HG03575 (cell line): Measurements from ENCODE around the gene NKAIN2.
"Not testable (repeated sequence)": the region's sequence is repeated elsewhere in the genome, so short reads cannot be mapped to it uniquely, and the experiment has no call there.

Experiments
- ATAC-seq: cut with Tn5 transposase; IDR thresholded peaks from one replicate; pipeline ENCODE4 v1.9.1; 2021; ENCODE audit not compliant: unreplicated experiment, insufficient number of reproducible peaks, low FRiP score; ENCODE audit errors: extremely low read depth

Gene NKAIN2

DNA sequence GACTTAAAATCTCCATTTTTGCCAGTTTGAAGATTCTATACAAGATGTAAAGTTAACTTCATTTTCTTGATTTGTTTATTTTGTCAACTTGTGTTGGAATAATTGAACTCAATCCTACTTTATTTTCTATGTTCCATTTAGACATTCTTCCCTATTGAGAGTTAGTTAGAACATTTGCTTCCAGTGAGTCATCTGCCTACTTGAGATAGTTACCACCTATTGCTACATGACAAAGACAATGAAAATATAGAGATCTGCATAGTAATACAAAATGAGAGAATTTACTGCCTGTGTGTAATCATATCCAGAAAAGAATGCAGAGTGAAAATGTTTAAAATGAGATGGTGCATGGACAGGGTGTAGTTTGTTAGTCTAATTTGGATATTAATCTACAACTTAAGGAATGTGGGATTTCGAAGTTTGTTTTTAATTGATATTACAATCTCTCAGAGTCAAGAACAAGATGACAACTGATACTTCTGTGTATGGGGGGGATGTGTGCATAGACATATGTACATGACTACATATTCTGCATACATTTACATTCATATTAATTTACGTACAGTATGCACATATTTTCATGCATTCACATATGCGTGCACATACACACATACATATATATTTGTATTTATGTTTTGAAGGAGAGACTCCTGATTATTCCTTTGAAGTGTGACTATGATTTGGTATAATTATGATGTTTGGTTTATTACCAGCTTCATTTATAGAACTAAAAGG lies 420.1 kb downstream of the NKAIN2 start:
- ATAC-seq: no peak

DNA sequence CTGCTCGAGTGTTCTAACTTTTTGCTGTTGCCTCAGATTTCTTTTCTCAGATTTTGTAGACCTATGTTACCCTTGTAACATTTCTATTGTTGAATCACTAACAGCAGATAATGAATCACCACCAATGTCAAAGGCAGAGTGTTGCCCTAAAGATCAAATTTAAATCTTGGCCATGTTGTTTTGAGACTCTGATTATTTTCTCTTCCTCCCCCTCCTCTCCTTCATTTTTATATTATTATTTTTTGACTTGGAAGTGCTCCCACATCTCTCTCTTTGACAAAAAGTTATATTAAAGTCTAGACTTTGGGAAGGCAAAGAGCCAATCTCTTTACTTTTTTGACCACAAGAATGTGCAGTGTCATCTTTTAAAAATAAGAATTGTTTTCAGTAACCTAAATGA lies 422.7 kb downstream of the NKAIN2 start:
- ATAC-seq: no peak

DNA sequence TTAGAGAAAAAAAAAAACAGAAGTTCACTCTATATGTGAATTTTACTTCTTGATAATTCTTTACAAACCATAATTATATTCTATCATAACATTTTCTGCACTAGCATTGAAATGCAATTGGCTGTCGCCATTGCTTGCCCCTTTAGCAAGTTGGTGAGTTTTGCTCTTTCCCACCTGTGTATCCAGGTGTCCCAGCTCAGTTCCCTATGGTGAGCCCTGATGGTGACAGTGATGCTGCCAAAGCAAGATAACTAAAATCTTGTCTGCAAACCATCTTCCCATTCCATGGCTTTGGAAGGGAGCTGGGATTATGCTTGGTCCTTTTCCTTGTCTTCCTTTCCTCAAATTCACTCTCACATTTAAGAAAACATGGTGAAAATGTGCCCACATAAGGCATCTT lies 429.6 kb downstream of the NKAIN2 start:
- no peak for ATAC-seq

DNA sequence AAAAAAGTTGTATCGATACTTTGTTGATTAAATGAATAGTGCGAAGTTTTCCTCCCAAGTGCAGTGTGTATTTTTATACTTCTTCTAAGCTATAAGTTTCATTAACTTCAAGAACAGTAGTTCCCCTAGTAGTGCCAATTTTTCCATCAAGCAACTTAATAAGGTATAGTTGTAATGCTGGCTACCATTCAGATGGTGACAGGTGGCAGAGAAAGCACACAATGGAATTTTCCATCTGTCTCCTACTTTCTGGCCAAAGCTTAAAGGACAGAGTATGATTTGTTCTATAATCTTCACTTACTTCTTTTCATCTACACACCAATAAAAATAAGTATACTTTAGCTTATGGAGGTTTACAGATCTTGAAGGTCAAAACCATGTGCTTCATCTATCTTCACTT lies 431.1 kb downstream of the NKAIN2 start:
- ATAC-seq: no peak

DNA sequence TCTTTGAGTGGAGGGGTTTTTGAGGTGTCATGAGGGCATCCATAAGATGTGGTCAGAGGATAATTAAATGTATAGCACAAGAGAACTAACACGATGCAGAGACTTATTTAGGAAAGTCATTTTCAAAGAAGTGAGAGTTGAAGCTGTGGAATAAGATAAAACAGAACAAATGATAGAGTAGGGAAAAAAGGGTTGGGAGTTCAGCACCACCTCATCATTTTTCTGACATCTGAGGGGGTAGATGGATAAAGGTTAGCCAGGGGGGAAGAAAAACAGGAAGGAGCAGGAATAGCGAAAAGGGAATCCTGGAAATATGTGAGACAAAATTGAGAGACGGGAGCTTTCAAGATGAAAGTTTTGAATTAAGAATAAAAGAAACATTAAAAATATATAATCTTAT lies 434.2 kb downstream of the NKAIN2 start:
- no peak for ATAC-seq

DNA sequence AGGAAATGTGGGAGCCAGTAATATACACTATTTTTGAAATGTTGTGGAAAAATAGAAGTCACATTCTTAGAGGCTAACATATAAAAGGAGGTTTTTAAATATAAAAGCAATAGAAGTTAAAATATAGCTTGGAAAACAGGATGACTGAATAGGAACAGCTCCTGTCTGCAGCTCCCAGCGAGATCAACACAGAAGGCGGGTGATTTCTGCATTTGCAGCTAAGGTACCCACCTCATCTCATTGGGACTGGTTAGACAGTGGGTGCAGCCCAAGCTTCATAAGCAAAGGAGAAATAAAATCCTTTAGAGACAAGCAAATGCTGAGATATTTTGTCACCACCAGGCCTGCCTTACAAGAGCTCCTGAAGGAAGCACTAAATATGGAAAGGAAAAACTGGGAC lies 434.7 kb downstream of the NKAIN2 start:
- ATAC-seq: not testable (repeated sequence)

DNA sequence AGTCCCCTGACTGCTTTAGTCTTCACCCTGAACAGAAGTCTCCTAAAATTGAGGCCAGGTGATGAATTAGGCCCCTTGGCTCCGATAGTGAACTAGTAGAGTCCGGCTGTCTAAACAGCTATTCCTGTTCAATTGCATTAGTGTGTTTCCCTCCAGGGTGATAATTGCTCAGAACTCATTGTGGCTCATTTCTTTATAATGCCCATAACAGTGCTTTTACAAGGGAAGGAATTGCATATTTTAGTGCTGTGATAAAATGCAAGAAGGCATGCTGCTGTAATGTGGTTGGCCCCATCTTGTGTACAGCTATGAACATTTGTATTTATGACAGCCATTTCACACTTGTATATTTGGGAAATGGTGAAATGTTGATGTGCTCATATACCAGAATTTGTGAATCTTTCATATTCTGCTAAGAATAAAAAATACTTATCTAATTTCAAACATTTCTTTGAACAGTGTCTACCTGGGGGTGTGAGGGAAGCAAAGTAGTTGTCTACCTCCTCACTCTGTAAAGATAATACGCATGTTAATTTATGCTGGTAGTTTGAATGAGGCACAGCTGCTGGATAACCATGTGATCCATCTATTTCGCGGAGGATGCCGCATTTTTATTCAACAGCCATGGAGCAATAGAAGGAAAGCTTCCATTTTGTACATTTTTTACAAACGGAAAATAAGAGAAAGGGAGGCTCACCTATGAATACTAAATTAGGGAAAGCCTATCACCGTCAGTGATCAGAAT lies 451.4 kb downstream of the NKAIN2 start:
- no peak for ATAC-seq

DNA sequence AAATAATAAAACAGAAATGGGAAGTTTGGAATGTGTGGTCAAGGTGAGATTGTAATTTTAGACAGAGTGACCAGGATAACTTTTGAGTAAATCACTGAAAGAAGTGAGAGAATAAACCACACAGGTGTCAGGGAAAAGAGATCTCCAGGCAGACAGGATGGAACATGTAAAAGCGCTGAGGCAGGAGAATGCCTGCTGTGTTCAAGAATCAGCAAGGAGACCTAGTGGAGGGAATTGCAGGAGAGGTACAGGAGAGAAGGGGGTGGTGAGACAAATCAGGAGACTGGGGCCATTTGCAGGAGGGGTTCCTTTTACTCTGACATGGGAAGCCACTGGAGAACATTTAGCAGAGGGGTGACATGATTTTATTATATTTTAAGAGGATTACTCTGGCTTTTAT lies 456.7 kb downstream of the NKAIN2 start:
- ATAC-seq: no peak

DNA sequence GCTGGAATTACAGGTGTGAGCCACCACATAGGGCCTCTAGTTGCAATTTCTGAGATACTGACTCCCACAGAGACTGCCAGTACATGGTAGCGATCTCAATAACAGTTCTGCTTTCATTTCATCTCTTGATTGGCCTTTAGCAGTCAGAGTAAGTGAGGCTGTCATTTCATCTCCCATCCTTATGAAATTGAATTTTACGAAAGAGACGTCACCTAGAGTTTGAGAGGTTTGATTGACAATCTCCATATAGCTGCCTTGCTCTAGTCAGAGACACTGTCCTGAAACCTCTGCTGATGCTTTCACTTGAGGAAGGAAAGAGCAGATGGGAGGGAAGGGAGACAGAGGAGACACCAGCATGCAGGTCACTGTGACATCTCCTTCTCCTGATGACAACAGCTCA lies 466.1 kb downstream of the NKAIN2 start:
- no peak for ATAC-seq

DNA sequence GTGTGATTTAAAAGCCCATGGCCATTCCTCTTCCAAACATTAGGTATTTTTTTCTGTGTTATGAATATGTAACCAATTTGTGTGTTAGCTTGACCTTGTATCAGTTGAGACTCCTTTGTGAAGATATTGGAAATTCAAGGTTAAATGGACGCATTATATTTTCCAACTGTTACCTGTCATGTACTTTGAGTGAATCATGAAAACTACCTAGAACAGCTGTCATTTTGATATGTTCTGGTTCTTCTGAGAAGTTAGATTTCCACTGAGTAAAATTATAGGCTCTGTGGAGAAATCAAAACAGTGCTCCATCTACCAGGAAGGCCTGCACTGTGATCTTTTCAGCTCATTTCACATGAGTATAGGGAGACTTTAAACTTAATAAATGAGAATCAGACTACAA lies 470.0 kb downstream of the NKAIN2 start:
- no peak for ATAC-seq

DNA sequence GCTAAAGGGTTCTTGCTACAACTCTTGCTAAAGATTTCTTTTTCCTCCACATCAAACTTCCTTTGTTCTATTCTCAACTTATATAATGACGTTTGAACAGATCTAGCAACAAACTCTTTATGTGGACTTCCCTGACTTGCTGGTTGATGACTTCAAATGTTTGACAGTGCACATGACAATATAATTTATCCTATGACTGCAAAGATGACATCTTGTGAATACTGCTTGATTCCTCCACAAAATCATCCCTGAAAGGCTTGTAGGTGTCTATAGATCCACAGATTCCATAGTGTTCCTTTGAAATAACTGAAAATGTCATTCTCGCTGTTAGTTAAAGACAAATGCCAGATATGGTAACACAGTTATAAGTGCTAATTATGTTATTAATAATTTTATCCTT lies 478.9 kb downstream of the NKAIN2 start:
- no peak for ATAC-seq

DNA sequence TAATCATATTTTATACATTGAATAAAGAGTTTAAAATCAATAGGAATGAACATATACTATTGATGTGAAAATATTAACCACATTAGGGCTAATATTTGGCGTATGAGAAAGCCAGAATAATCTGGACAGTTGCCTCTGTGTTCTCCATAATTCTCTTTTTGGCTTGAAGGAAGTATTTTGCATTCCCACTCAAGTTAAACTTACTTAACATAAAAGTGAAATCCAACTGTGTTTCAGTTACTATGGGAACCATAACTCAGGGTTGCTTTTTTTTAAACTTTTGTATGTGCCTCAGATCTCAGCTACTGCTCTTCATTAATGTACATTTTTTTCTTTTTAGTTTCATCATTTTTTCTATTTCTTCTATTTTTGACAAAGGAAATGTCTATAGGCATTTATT lies 479.8 kb downstream of the NKAIN2 start:
- no peak for ATAC-seq

DNA sequence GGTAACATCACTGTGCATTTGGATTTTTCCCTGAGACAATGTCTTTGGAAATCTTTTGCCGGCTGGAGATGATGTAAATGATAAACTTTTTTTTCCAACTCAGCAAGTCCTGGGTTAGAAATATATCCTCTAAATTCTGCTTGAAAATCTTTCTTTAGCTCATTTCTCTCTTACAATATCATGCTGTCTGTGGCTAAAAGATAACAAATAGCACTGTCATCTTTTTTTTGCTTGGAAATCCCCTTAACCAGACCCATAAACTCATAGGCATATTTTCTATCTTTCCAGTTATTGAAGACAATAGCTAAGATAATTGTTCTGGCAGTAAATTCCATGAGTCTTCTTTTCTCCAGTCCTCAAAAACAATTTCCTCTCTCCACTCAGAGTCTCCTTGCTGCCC lies 481.5 kb downstream of the NKAIN2 start:
- ATAC-seq: no peak

DNA sequence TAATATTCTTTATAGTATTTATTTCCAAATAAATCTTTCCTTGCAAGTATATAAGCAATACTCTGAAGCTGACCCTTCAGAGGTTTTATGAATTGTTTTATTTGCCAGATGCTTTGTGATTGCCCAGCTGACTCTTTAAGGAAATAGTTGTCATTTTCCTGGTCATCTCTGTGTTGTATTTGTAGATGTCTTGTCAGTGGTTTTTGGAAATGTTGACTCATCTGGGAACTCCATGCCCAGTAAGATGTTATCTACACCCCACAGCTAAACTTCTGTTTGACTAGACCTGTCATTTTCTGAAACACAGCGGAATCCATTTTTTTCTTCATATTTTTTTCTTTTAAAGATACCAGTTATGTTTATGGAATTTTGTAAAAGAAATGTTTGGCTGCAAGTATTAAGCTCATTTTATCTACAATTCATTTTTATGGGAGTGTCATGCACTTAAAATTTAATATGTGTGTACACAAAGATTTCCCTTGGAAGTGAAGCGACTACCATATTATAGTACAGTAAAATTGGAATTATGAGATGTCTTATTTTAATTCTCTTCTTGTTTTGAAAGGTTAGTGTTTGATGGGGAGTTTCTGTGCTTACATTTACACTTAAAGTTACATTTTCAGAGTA lies 491.0 kb downstream of the NKAIN2 start:
- no peak for ATAC-seq

DNA sequence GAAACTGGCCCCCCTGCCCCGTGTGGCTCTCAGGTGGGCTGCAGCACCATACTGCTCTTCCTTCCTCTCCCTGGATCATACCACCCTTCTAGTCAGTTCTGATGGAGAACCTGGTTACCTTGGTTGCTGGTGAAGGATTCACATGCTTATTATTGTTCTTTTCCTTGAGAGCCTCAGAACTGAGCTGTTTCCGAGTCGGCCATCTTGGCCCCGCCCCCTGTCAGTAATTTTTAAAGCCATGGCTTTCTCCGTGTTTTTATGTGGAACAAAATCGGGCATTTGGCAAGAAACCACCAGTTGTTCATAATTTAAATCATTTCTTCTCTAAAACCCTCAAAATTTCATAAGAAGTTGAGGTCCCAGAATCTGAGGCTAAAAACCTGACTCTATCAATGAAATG lies 493.8 kb downstream of the NKAIN2 start:
- no peak for ATAC-seq

DNA sequence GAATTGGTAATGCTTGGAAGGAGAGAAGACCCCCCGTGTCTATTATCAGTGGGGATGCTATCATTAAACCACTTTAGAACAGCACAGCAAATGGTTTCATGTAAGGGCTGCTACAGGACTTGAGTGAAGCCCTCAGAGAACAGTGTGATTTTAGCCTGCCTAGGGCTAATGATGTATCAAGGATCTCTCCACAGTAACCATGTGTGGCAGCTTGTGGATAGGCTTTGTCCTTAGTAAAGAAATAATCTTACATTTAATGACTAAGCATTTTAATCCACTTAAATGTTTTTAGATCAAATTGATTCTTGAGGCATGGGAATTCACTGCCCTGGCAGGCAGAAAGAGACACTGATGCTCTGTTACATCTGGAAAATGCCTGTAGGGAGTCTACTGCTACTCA lies 495.1 kb downstream of the NKAIN2 start:
- ATAC-seq: no peak

DNA sequence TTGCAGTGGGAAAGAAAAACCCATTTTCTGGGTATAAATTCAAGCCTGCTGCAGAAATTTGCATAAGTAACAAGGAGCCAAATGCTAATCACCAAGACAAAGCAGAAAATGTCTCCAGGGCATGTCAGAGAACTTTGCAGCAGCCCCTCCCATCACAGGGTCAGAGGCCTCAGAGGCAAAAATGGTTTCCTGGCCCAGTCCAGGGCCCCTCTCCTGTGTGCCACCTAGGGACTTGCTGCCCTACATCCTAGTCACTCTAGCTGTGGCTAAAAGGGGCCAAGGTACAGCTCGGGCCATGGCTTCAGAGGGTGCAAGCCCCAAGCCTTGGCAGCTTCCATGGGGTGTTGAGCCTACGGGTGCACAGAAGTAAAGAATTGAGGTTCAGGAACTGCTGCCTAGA lies 497.2 kb downstream of the NKAIN2 start:
- not testable (repeated sequence) for ATAC-seq

DNA sequence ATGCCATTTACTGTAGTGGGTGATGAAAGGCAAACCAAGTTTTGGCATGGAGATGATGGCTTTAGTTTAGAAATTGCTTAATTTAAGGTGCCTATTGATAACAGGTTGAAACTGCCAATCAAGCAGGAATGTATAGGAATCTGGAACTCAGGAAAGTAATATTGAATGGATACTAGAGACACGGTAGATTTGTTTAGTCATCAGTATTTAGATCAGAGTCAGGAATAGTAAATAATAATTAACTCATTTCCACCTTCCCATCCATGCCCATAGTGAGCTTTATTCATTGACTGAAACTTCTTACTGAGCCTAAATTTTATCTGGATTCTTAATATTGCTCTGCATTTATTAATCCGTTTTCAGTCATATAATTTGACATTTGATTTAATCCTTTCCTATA lies 500.3 kb downstream of the NKAIN2 start:
- no peak for ATAC-seq

DNA sequence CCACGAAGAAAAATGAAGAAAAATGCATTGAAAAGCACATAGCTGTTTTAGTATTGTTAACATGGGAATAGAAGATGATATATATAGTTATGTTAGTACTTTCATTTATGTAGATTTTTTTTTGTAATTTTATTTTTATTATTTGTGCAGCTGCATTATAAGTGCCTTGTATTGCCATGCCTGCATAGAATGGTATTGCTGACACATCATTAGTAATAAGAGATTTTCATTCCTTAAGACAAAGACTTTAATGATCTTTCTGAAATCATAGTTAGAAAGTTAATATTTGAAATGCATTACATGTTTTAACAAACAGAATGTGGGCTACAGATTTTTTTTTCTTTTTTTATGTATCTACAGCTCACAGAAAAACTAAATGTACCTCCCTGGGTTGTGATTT lies 506.5 kb downstream of the NKAIN2 start:
- ATAC-seq: no peak

DNA sequence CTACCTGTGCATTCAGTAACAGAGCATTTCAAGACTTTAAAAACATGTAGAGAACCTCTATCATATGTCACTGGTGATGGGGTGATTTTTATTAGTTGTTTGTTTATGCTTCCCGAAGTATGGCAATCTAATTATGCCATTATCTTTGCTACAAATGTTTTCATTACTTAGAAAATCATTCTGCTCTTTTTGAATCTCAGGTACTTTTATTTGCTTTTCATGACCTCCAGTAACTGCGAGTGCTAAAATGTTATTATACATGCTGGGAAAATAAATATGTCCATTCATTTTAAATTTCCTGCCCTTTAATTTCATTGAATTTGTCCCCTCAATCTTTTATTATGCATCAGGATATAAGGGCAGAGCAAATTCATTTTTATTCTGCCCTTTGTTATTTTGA lies 515.7 kb downstream of the NKAIN2 start:
- ATAC-seq: no peak
